Adipose tissue (tissue), 3 donors: ENCODE measurements around the gene SRRM2. TPM values are rescaled to one million over a fixed set of nuclear protein-coding genes. Genes with fewer than 3 reads are reported as not detected.

Source experiments
- H3K27ac ChIP-seq: one replicate; pipeline ENCODE4 v1.5.1; 2013; ENCODE audit warnings: low read depth, low read length
- WGBS, 3 donors: extraction: QIAGEN DNeasy Blood & Tissue Kit; methylation state at CpG; one replicate each; pipeline ENCODE4 v1.1.7; 2013; 5-methylcytosine and 5-hydroxymethylcytosine counted together
- polyA plus RNA-seq, 3 donors: library from polyadenylated mRNA; stranded (reverse); fragments of 200-250 nt; gene quantifications; one replicate each; pipeline ENCODE4 v1.2.3, GENCODE V29; 2013
- donor health status: healthy with polysubstance abuse.
- donor health status: Bipolar disorder and iron deficiency.
- donor health status: healthy.

Gene SRRM2
- polyA plus RNA-seq, 3 donors: 342 to 782 (median 459) TPM

DNA sequence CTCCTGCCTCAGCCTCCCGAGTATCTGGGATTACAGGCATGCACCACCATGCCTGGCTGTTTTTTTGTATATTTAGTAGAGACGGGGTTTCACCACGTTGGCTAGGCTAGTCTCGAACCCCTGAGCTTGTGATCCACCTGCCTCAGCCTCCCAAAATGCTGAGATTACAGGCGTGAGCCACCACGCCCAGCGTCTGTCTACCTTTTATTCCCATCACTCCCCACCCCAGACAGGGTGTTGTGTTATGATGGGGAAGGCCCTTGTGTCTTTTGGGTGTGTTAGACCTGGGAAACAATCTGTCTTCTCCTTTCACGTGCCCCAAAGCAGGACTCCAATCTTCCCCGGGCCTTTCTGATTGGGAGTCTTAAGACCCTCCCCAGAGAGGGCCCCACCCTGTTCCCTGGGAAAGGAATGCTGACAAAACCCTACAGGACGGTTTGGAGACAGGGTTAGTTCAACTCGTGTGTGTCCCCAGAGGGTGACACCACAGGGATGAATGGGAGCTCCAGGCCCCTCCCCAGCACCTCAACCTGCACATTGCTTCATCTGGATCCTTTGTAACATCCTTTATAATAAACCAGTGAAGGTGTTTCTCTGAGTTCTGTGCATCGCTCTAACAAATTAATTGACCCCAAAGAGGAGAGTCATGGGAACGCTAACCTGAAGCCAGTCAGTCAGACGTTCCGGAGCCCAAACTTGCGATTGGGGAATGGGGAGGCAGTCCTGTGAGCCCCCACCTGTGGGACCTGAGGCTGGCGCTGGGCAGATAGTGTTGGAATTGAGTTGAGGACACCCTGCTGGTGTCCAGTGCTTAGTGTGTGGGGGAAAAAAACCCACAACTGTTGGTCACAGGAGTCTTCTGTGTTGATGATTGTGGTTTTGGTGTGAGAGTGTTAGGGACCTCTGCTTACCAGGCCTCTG, 27.8 kb downstream of the SRRM2 start:
- no peak overlapping the region for H3K27ac ChIP-seq
- WGBS, 3 donors: 63 to 77% (median 70%) methylated on average over 17 of the region's 17 CpGs

DNA sequence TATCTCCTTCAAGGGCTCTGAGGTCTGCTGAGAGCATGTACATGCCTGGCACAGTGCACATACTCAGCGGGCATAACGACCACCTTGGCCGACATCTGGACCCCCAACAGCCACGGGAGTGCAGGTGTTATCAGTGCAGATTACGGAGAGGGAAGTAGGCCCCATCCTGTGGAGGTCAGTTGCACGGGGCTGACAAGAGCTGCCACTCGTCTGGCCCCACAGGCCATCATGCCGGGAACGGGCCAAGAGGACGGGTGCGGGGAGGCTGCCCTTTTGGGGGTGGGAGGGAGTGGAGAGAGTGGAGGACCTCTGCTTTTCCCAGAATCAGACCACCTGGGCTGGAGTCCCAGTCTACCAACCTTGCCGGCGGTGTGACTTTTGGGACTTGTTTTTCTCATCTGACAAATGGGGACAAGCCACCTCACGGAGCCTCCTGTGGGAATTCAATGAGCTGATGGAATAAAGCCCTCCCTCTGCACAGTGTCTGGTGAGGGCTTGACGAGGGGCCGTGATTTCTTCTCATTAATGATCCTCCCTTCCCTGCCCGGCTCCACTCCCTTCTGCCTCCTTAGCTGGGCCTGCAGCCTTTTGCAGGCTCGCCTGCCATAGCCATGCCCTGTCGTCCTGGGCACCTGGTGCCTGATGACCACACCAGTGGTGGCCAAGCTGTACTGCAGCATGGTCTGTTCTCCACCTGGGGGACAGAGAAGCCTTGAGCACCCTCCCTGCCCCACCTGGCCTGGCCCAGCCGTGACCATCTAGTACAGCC, 30.3 kb downstream of the SRRM2 start:
- WGBS, 3 donors: 79 to 86% (median 80%) methylated on average over 20 of the region's 20 CpGs
- H3K27ac ChIP-seq: no peak overlapping the region

DNA sequence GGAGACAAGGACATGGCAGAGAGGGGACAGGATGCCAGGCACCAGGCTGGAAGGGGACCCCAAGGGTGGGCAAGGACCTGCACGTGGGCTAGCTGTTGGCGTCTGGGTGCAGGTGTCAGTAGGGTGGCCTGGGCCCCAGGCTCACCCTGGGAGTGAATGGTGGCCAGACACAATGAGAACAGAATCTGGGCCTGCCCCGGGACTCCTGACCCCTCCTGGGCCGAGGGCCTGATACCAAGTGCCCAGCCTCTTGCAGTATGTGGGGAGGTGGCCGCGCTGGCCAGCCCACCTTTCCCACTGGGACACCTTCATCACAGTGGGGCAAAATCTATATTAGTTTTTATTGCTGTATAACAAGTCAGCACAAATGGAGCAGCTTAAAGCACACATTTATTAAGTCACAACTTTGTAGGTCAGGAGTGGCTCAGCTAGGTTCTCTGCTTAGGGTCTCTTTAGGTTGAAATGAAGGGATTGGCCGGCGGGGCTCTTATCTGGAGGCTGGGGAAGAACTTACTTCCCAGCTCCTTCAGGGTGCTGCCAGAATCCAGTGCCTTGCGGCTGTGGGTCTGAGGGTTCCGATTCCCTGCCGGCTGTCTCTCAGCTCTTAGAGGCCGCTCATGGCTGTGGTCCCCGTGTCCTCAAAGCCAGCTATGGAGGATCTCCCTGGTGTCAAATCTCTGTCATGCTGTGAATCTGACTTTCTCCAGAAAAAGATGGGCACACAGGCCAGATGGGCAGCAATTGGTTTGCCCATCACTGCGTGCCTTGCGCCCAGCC, 31.3 kb downstream of the SRRM2 start:
- no peak overlapping the region for H3K27ac ChIP-seq
- WGBS, 3 donors: 87 to 94% (median 88%) methylated on average over 15 of the region's 15 CpGs

DNA sequence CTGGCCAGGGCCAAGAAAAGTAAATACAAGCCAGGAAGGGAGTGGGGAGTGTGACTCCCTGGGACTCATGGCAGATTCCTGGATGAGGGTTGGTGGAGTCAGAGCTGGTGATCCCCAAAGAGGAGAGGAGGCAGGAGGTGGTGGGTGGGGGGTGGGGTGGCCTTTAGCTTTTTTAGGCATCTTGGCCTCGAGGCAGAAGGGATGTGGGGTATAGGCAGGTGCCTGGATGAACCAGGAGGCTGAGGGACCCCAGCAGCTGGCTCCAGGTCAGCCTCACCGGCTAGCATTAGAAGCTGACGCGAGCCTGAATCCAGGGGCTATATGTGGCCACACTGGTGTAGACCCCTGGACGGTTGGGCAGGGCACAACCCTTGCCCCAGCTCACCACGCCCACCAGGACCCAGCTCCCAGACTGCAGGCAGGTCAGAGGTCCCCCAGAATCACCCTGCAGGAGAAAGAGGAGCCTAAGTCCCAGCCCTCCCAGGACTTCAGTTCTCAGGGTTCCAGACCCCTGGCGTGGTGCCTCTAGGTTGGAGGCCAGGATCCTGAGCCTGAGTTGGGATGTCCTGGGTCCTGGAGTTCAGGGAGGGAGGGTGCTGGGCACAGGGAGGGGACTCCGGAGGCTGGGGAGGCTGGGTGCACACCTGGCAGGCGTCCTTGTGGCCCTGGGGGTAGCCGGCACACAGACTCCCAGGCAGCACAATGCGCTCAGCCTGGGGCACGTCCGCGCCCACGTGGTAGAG, 32.1 kb downstream of the SRRM2 start:
- 53 to 57% (median 56%) methylated on average over 13 to 15 of the region's 15 CpGs for WGBS, 3 donors

DNA sequence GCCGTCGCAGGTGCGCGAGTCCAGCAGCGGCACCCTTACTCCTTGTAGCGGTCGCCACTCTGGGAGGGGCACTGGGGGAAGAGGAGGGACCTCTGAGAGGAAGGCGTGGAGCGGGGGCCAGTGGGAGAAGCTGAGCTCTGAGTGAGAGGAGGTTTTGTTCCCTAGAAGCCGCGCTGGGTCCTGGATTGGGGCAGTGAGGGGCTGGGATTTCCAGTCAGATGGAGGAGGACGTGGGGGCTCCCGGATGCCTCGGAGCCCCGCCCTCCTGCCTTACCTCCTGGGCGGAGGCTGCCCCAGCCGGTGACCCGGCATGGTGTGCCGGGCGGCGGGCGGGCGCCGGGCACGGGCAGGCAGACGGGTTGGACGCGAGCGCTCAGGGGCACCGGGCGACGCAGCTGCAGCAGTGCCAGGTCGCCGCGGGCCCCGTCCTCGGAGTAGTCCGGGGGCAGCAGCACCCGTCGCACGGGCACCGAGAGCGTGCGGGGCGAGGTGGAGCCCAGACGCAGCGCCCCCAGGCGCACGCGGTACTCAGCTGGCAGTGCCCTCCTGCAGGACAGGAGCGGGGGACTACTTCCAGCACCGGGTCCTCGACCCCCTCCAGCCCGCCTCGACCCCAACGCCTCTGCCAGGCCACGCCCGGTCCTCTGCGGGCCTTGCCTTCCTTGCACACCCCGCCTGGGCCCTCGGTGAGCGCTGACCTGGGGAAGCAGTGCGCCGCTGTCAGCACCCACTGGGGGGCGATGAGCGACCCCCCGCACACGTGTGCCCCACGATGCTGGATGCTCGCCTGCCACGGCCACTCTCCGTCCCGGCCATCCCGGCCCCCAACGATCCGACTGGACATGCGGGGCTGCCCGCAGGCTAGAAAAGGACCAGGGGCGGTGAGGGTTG, 32.9 kb downstream of the SRRM2 start:
- 12 to 15% (median 13%) methylated on average over 57 to 79 of the region's 79 CpGs for WGBS, 3 donors
- H3K27ac ChIP-seq: no peak overlapping the region

More for the DNA sequence above, 32.1 kb downstream of the SRRM2 start:
- H3K27ac ChIP-seq: no peak overlapping the region

DNA sequence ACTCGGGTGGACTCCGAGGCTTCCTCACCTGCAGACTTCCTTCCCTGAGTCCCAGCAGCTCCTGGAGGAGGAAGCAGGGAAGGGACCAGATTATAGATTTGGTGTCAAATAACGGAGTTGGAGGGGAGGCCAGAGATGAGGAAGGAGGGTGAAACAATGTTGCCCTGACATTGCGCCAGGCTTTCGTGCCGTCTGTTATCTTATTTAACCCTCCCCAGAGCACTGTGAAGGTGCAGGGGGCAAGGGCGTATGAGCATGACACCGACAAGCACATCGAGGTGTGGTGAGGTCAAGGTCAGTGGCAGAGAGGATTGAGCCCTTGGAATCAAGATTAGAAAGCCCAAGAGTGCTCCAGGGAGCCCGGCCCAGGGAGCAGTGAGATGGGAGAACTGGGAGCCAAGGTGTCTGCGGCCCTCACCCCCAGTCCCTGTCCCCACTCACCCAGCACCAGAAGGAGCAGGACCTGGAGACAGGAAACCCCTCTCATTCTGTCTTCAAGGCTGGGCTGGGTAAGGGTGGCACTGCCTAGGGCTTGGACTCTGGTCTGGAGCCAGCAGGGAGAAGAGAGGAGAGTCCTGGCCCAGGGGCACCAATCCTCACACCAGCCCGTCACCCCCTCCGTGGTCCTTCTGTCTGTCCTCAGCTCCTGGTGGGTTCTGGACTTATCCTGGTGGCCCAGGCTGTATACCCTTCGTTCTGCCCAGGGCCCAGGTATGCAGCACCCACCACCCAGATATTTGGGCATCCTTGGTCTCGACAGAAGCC, 33.8 kb downstream of the SRRM2 start:
- WGBS, 3 donors: 39 to 54% (median 51%) methylated on average over 15 of the region's 15 CpGs
- H3K27ac ChIP-seq: no peak overlapping the region

DNA sequence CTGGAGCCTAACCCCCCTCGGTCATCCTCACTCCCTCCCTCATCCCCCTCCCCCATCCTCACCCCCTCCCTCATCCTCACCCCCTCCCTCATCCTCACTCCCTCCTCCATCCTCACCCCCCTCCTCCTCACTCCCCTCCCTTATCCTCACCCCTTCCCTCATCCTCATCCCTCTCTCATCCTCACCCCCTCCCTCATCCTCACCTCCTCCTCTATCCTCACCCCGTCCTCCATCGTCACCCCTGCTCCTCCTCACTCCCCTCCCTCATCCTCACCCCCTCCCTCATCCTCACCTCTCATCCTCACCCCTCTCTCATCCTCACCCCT, 34.4 kb downstream of the SRRM2 start:
- no peak overlapping the region for H3K27ac ChIP-seq
- 44 to 51% (median 49%) methylated on average over 3 of the region's 3 CpGs for WGBS, 3 donors

DNA sequence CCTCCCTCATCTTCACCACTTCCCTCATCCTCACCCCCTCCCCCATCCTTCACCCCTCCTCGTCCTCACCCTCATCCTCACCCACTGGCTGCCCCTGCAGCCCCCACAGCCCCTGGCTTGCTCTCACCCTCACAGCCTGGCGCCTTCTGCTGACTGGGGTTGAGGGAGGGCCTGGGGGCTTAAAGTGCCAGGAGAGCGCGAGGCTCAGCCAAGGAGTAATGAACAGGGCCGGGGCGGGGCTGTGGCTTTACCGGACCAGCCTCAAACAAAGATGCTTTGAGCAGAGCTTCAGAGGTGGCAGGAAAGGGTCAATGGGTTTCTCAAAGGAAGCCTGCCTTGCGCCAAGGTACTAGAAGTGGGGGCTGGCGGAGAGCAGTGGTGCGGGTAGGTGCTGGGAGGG, 35.0 kb downstream of the SRRM2 start, which contains the start of gene PRSS33:
TSS of gene PRSS33 (minus strand) at position 155 of the 400 bp plus-strand sequence. CDS start 1,013 bp downstream, outside the sequence.
- H3K27ac ChIP-seq: no peak within 1 kb of the TSS
- 18 to 29% (median 22%) methylated on average over 10 of the region's 10 CpGs for WGBS, 3 donors

DNA sequence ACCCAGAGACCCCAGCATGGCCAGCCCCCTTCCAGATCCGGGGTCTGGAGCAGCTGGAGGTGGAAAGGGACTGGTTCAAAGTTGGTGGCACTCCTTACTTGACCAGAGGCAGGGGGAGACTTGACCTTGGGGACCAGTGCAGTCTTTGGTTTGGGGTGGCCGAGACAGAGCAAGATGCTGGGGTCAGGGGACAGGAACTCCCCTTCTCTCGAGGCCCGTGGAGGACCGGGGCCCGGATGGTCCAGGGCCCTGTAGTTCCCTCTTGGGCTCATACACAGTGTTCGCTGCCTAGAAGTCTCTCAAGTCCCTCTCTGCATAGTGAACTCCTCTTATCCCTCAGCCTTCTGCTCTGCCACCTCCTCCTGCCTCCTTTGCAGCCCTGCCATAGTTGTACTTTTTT, 35.5 kb downstream of the SRRM2 start:
- WGBS, 3 donors: 20 to 52% (median 36%) methylated on average over 7 of the region's 7 CpGs

DNA sequence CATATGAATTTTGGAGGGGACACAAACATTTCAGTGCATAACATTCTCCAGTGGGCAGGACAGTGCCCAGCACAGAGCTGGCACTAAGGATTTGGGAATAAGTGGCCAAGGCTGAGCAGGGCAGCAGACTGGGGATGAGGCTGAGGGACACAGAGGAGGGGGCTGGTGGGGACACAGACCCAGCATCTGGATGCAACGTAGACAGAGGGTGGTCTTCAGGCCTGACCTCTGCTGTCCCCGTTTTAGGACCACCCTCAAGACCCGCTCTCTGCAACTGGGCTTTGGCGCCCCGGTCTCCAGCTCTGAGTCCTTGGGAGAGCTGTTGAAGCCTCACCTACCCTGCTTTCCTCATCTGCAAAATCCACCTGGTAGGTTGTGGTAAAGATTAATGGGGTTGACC, 38.2 kb downstream of the SRRM2 start:
- WGBS, 3 donors: 78 to 81% (median 80%) methylated on average over 5 of the region's 5 CpGs
- H3K27ac ChIP-seq: no peak overlapping the region

More for the DNA sequence above, 35.5 kb downstream of the SRRM2 start:
- no peak overlapping the region for H3K27ac ChIP-seq

DNA sequence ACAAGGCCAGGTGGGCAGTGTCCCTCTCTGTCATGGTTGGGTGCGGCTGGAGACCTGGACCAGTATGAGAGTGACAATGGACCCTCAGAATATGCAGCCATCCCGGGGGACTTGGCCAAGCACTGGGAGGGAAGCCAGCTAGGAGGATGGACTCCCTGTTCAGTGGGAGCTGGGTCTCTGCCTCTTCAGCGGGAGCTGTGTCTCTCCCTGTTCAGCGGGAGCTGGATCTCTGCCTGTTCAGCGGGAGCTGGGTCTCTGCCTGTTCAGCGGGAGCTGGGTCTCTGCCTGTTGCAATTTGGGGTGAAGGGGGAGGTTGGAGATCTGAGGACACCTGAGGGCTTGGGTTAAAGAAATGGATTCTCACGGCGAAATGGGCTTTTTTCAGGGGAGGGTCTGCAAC, 38.7 kb downstream of the SRRM2 start:
- H3K27ac ChIP-seq: no peak overlapping the region
- WGBS, 3 donors: 60 to 73% (median 62%) methylated on average over 8 of the region's 8 CpGs

DNA sequence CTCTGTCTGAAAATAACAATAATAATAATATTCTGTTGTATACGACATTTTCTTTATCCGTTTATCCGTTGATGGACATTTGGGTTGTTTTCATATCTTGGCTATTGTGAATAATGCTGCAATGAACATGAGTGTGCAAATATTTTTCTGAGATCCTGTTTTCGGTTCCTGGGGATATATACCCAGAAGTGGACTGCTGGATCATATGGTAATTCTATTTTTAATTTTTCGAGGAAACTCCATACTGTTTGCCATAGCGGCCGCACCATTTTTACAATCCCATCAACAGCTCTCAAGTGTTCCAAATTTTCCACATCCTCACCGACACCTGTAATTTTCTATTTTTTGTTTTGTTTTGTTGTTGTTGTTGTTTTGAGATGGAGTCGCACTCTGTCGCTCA, 40.5 kb downstream of the SRRM2 start:
- WGBS, 3 donors: 84 to 88% (median 84%) methylated on average over 10 of the region's 10 CpGs

DNA sequence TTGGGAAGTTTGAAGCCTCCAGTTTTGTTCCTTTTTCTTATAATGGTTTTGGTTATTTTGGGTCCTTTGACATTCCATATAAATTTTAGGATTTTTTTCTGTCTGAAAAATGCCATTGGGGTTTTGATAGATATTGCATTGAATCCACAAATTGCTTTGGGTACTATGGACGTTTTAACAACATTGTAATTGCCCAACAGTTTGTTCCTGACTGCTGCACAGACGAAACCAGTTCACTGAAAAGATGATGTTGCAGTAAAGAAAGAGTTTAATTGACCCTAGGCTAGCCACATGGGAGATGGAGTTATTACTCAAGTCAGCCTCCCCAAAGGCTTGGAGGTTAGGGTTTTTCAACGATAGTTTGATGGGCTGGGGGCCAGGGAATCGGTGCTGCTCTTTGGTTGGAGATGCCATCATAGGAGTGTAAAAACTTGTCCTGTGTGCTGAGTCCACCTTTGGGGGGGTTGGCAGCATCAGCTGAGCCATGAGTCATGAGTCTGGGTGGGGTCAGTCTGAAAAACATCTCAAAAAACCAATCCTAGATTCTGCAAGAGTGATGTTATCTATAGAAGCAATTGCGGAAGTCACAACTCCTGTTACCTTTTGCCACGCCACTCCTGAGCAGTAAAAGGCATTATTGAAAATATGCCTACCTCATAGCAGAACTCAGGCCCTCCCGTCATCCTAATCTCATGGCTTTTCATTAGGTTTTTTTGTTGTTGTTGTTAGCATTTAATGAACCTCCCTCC, 43.1 kb downstream of the SRRM2 start:
- H3K27ac ChIP-seq: no peak overlapping the region
- WGBS, 3 donors: 53 to 74% (median 63%) methylated on average over 7 of the region's 7 CpGs

More for the DNA sequence above, 40.5 kb downstream of the SRRM2 start:
- no peak overlapping the region for H3K27ac ChIP-seq

DNA sequence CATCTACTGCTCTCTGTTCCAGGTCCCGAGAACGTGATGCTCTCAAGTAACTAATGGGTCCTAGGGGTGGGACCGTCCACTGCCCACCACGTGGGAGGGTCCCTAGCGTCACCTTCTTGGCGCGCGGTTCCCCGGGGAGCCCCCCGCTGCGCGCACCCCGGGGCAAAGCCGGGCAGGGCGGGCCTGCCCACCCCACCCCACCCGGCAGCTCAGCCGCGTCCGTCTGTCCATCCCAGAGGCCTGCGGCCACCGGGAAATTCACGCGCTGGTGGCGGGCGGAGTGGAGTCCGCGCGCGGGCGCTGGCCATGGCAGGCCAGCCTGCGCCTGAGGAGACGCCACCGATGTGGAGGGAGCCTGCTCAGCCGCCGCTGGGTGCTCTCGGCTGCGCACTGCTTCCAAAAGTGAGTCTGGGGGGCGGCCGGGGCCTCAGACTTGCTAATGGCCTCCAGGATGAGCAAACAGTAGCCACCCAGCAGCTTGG, 46.3 kb downstream of the SRRM2 start:
- 79 to 90% (median 80%) methylated on average over 25 to 39 of the region's 39 CpGs for WGBS, 3 donors
- H3K27ac ChIP-seq: no peak overlapping the region

DNA sequence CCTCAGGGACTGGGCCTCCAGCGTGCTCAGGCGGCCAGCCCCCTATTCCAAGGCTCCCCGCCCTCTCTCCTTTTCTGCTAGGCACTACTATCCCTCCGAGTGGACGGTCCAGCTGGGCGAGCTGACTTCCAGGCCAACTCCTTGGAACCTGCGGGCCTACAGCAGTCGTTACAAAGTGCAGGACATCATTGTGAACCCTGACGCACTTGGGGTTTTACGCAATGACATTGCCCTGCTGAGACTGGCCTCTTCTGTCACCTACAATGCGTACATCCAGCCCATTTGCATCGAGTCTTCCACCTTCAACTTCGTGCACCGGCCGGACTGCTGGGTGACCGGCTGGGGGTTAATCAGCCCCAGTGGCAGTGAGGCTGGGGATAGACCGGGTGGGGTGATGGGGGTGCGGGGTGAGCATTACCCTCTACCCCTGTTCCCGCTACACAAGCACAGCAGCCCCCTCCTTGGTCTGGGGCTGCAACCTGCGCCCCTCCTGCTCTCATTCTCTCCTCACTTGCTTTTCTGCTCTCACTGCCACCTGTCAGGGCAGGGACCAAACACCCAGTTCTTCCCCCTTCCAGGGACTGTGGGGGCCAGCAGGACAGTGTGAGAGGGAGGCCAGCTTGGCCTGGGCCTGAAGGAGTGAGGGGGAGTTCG, 46.9 kb downstream of the SRRM2 start:
- no peak overlapping the region for H3K27ac ChIP-seq

More for the DNA sequence above, 46.9 kb downstream of the SRRM2 start:
- WGBS, 3 donors: 80 to 89% (median 86%) methylated on average over 21 of the region's 21 CpGs
